T1000 (cell line): Measurements from ENCODE around the gene C19orf33.
A peak's percentile ranks its signal among the peaks of the same experiment; 100 is the strongest.
"Not testable (repeated sequence)": the region's sequence is repeated elsewhere in the genome, so short reads cannot be mapped to it uniquely, and the experiment has no call there.

Source experiments
- DNase-seq: peaks from one replicate; lab custom pipeline; 2025; ENCODE audit warnings: mixed read lengths; lab: John Stamatoyannopoulos, UW

Gene C19orf33

GRCh38 chr19:38303517-38304351, at the start of gene C19orf33:
TSS of gene C19orf33 (plus strand) at chr19:38304251. CDS start at chr19:38304262, 11 bp downstream.
- no peak for DNase-seq

GRCh38 chr19:38255383-38256014, 48.6 kb upstream of the C19orf33 start:
- DNase-seq: no peak

- not testable (repeated sequence) for DNase-seq
These were observed 42.1 kb upstream of the C19orf33 start for GRCh38 chr19:38261942-38262341.

- DNase-seq: no peak
These were observed 41.3 kb upstream of the C19orf33 start for GRCh38 chr19:38262585-38263268.

GRCh38 chr19:38263689-38264485, 40.2 kb upstream of the C19orf33 start:
- peak; percentile 62 for DNase-seq

- no peak for DNase-seq
These were observed 39.4 kb upstream of the C19orf33 start, which contains the start of gene SPINT2 for GRCh38 chr19:38264486-38265212. TSS of gene SPINT2 (plus strand) at chr19:38264573. CDS start at chr19:38264893, 320 bp downstream.

- DNase-seq: no peak
These were observed 38.7 kb upstream of the C19orf33 start for GRCh38 chr19:38265213-38265861.

- no peak for DNase-seq
These were observed 38.1 kb upstream of the C19orf33 start for GRCh38 chr19:38265921-38266429.

- DNase-seq: no peak
These were observed 37.0 kb upstream of the C19orf33 start for GRCh38 chr19:38266981-38267597.

GRCh38 chr19:38267761-38268483, 36.1 kb upstream of the C19orf33 start:
- no peak for DNase-seq

- DNase-seq: no peak
These were observed 35.5 kb upstream of the C19orf33 start for GRCh38 chr19:38268539-38268938.

- peak; percentile 72 for DNase-seq
These were observed 33.4 kb upstream of the C19orf33 start for GRCh38 chr19:38270587-38271167.

- no peak for DNase-seq
These were observed 30.6 kb upstream of the C19orf33 start for GRCh38 chr19:38273499-38273898.

- DNase-seq: no peak
These were observed 29.3 kb upstream of the C19orf33 start for GRCh38 chr19:38274739-38275138.

GRCh38 chr19:38276942-38277517, 27.0 kb upstream of the C19orf33 start:
- no peak for DNase-seq

GRCh38 chr19:38277549-38277948, 26.5 kb upstream of the C19orf33 start:
- DNase-seq: no peak

- DNase-seq: no peak
These were observed 25.9 kb upstream of the C19orf33 start for GRCh38 chr19:38277969-38278680.

GRCh38 chr19:38278751-38279150, 25.3 kb upstream of the C19orf33 start:
- DNase-seq: no peak
